GM12878 (cell line): Measurements from ENCODE around the gene TKT. TPM values are rescaled to one million over a fixed set of nuclear protein-coding genes. Genes with fewer than 3 reads are reported as not detected.

Experiments
- MTA2 ChIP-seq: fragments of 450-650 bp; IDR thresholded peaks from 2 replicates; pipeline ENCODE4 v1.6.1; 2016; ENCODE audit warnings: low read depth, mild to moderate bottlenecking, moderate library complexity
- MXI1 ChIP-seq: fragments of 150-350 bp; IDR thresholded peaks from 2 replicates; pipeline ENCODE4 v1.6.1; 2011; ENCODE audit warnings: low read depth, mild to moderate bottlenecking, inconsistent platforms, low read length, improper control_type of control experiment
- WRNIP1 ChIP-seq: IDR thresholded peaks from 2 replicates; pipeline ENCODE4 v1.6.1; 2011; ENCODE audit warnings: low read depth, low read length, improper control_type of control experiment, borderline replicate concordance
- ZNF207 ChIP-seq: fragments of 450-650 bp; IDR thresholded peaks from 2 replicates; pipeline ENCODE4 v1.6.1; 2014; ENCODE audit warnings: antibody characterized with exemption, mild to moderate bottlenecking, borderline replicate concordance
- polyA plus RNA-seq, 11 experiments: library from polyadenylated mRNA; depleted of rRNA in 4 of 11; unstranded in 6 of 11; stranded (reverse) in 5 of 11; fragments of >200 nt; fragmentation: Nextera tagmentation in 4 of 11; fragmentation: Illumina TruSeq in 1 of 11; extraction: Ambion mirVana in 4 of 11; extraction: Trizol in 1 of 11; gene quantifications; 1 replicate in 1 of 11; 2 replicates in 10 of 11; pipeline versions ENCODE4 v1.2.1 to v1.2.3, GENCODE V29; 2011 to 2016; ENCODE audit warnings: inconsistent platforms in 2 of 11, missing spikeins in 2 of 11, low read depth in 1 of 11
- total RNA-seq, 4 experiments: library from RNA; depleted of rRNA in 3 of 4; stranded (reverse); fragments of >200 nt in 3 of 4; fragmentation: Illumina TruSeq in 1 of 4; extraction: Trizol in 1 of 4; gene quantifications; 2 replicates each; pipeline versions ENCODE4 v1.2.1 to v1.2.3, GENCODE V29; 2013 to 2021
- TF ChIP-seq, protein P1 (sequence below): IDR thresholded peaks from 2 replicates; pipeline ENCODE4 v1.6.1; 2011; ENCODE audit warnings: mild to moderate bottlenecking, low read depth, low read length, moderate library complexity; ENCODE audit not compliant: insufficient replicate concordance
- TF ChIP-seq, protein P2 (sequence below): fragments of 450-650 bp; IDR thresholded peaks from 2 replicates; pipeline ENCODE4 v1.6.1; 2017; ENCODE audit warnings: mild to moderate bottlenecking, moderate library complexity
- TF ChIP-seq, protein P3 (sequence below): fragments of 450-650 bp; IDR thresholded peaks from 2 replicates; pipeline ENCODE4 v1.6.1; 2016; ENCODE audit warnings: mild to moderate bottlenecking, moderate library complexity, borderline replicate concordance
- TF ChIP-seq, protein P4 (sequence below): fragments of 450-650 bp; formaldehyde crosslinking; IDR thresholded peaks from 2 replicates; pipeline ENCODE4 v1.4.0; 2022; ENCODE audit warnings: mild to moderate bottlenecking, moderate library complexity
- TF ChIP-seq, protein P5 (sequence below): fragments of 450-650 bp; formaldehyde crosslinking; IDR thresholded peaks from 2 replicates; pipeline ENCODE4 v1.5.0; 2022; ENCODE audit warnings: mild to moderate bottlenecking, missing genetic modification characterization

Gene TKT
- total and polyA plus RNA-seq, 10 of the 15 experiments (the other 5 are each of a cell fraction or from before 2014, with no cell fraction given), result 56.4 to 385 (median 143) TPM

DNA sequence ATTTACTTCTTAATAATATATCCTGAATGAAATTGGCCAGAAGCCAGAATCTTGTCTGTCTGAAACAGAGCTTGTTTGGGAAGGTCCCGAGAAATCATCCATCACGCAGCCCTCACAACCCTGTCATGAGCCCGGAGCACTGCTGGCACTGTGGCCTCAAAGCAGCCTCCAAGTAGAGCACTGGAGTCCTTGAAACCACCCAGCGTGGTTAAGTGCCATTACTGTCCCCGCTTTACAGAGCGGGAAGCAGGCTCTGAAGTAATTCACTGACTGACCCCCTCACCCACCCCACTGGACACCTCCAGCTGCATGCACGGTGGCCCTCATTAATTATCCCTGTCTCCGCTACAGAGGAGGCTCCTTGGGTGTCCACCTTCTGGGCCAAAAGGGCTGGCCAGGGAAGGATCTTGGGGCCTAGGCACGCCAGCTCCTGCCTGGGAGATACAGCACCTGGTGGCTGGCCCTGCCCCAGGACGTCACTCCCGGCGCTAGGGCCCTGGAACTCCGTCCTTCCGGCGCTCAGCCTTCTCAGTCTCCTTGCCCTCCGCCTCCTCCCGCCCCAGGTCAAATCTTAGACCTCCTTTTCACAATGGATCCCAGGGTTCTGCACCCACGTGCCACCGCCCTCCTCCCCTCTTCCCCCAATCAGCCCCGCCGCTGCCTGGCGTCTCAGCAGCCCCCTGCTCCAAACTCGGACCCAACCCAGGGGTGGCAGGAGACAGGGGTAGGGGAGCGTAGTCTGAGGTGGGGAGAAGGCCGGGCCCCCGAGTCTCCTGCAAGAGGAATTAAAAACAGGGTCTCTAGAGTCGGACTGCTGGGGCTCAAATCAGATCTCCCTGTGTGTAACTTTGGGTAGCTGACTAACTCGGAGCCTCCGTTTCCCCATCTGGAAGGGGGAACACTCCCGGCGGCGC is 1.1 kb downstream of the TKT start (continued):
- TF ChIP-seq, protein P1, sequence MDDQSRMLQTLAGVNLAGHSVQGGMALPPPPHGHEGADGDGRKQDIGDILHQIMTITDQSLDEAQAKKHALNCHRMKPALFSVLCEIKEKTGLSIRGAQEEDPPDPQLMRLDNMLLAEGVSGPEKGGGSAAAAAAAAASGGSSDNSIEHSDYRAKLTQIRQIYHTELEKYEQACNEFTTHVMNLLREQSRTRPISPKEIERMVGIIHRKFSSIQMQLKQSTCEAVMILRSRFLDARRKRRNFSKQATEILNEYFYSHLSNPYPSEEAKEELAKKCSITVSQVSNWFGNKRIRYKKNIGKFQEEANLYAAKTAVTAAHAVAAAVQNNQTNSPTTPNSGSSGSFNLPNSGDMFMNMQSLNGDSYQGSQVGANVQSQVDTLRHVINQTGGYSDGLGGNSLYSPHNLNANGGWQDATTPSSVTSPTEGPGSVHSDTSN, result no peak
- TF ChIP-seq WRNIP1, result no peak
- no peak for TF ChIP-seq MTA2
- TF ChIP-seq, protein P2, sequence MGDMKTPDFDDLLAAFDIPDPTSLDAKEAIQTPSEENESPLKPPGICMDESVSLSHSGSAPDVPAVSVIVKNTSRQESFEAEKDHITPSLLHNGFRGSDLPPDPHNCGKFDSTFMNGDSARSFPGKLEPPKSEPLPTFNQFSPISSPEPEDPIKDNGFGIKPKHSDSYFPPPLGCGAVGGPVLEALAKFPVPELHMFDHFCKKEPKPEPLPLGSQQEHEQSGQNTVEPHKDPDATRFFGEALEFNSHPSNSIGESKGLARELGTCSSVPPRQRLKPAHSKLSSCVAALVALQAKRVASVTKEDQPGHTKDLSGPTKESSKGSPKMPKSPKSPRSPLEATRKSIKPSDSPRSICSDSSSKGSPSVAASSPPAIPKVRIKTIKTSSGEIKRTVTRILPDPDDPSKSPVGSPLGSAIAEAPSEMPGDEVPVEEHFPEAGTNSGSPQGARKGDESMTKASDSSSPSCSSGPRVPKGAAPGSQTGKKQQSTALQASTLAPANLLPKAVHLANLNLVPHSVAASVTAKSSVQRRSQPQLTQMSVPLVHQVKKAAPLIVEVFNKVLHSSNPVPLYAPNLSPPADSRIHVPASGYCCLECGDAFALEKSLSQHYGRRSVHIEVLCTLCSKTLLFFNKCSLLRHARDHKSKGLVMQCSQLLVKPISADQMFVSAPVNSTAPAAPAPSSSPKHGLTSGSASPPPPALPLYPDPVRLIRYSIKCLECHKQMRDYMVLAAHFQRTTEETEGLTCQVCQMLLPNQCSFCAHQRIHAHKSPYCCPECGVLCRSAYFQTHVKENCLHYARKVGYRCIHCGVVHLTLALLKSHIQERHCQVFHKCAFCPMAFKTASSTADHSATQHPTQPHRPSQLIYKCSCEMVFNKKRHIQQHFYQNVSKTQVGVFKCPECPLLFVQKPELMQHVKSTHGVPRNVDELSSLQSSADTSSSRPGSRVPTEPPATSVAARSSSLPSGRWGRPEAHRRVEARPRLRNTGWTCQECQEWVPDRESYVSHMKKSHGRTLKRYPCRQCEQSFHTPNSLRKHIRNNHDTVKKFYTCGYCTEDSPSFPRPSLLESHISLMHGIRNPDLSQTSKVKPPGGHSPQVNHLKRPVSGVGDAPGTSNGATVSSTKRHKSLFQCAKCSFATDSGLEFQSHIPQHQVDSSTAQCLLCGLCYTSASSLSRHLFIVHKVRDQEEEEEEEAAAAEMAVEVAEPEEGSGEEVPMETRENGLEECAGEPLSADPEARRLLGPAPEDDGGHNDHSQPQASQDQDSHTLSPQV, result no peak
- no peak for TF ChIP-seq ZNF207
- no peak; the same call in 1 of the 2 replicates for TF ChIP-seq MXI1
- TF ChIP-seq, protein P3, sequence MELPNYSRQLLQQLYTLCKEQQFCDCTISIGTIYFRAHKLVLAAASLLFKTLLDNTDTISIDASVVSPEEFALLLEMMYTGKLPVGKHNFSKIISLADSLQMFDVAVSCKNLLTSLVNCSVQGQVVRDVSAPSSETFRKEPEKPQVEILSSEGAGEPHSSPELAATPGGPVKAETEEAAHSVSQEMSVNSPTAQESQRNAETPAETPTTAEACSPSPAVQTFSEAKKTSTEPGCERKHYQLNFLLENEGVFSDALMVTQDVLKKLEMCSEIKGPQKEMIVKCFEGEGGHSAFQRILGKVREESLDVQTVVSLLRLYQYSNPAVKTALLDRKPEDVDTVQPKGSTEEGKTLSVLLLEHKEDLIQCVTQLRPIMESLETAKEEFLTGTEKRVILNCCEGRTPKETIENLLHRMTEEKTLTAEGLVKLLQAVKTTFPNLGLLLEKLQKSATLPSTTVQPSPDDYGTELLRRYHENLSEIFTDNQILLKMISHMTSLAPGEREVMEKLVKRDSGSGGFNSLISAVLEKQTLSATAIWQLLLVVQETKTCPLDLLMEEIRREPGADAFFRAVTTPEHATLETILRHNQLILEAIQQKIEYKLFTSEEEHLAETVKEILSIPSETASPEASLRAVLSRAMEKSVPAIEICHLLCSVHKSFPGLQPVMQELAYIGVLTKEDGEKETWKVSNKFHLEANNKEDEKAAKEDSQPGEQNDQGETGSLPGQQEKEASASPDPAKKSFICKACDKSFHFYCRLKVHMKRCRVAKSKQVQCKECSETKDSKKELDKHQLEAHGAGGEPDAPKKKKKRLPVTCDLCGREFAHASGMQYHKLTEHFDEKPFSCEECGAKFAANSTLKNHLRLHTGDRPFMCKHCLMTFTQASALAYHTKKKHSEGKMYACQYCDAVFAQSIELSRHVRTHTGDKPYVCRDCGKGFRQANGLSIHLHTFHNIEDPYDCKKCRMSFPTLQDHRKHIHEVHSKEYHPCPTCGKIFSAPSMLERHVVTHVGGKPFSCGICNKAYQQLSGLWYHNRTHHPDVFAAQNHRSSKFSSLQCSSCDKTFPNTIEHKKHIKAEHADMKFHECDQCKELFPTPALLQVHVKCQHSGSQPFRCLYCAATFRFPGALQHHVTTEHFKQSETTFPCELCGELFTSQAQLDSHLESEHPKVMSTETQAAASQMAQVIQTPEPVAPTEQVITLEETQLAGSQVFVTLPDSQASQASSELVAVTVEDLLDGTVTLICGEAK, result no peak
- TF ChIP-seq, protein P4, sequence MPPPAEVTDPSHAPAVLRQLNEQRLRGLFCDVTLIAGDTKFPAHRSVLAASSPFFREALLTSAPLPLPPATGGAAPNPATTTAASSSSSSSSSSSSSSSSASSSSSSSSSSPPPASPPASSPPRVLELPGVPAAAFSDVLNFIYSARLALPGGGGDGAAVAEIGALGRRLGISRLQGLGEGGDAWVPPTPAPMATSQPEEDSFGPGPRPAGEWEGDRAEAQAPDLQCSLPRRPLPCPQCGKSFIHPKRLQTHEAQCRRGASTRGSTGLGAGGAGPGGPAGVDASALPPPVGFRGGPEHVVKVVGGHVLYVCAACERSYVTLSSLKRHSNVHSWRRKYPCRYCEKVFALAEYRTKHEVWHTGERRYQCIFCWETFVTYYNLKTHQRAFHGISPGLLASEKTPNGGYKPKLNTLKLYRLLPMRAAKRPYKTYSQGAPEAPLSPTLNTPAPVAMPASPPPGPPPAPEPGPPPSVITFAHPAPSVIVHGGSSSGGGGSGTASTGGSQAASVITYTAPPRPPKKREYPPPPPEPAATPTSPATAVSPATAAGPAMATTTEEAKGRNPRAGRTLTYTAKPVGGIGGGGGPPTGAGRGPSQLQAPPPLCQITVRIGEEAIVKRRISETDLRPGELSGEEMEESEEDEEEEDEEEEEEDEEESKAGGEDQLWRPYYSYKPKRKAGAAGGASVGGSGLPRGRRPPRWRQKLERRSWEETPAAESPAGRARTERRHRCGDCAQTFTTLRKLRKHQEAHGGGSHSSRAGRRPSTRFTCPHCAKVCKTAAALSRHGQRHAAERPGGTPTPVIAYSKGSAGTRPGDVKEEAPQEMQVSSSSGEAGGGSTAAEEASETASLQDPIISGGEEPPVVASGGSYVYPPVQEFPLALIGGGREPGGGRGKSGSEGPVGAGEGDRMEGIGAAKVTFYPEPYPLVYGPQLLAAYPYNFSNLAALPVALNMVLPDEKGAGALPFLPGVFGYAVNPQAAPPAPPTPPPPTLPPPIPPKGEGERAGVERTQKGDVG (CRISPR knock-in tag), result no peak
- TF ChIP-seq, protein P5, sequence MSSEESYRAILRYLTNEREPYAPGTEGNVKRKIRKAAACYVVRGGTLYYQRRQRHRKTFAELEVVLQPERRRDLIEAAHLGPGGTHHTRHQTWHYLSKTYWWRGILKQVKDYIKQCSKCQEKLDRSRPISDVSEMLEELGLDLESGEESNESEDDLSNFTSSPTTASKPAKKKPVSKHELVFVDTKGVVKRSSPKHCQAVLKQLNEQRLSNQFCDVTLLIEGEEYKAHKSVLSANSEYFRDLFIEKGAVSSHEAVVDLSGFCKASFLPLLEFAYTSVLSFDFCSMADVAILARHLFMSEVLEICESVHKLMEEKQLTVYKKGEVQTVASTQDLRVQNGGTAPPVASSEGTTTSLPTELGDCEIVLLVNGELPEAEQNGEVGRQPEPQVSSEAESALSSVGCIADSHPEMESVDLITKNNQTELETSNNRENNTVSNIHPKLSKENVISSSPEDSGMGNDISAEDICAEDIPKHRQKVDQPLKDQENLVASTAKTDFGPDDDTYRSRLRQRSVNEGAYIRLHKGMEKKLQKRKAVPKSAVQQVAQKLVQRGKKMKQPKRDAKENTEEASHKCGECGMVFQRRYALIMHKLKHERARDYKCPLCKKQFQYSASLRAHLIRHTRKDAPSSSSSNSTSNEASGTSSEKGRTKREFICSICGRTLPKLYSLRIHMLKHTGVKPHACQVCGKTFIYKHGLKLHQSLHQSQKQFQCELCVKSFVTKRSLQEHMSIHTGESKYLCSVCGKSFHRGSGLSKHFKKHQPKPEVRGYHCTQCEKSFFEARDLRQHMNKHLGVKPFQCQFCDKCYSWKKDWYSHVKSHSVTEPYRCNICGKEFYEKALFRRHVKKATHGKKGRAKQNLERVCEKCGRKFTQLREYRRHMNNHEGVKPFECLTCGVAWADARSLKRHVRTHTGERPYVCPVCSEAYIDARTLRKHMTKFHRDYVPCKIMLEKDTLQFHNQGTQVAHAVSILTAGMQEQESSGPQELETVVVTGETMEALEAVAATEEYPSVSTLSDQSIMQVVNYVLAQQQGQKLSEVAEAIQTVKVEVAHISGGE (CRISPR knock-in tag), result no peak
